Stomach (tissue), 9 donors: ENCODE measurements around the gene WNT4. TPM values are rescaled to one million over a fixed set of nuclear protein-coding genes. Genes with fewer than 3 reads are reported as not detected.

Experiments
- DNase-seq, 2 donors: peaks; one replicate each; pipeline versions ENCODE4 v3.0.0 to v3.0.0-alpha.2; 2013 to 2019
- H3K27ac ChIP-seq, 5 donors: fragments of 200-600 bp in 4 of 5; sonication (generic) in 4 of 5; one replicate each; pipeline ENCODE4 v1.5.1; 2013 to 2019; ENCODE audit warnings: mild to moderate bottlenecking in 1 of 5, moderate library complexity in 1 of 5
- H3K27me3 ChIP-seq, 3 donors: fragments of 200-600 bp; sonication (generic); one replicate each; pipeline ENCODE4 v1.5.1; 2017 to 2019; ENCODE audit warnings: mixed run types in 1 of 3
- H3K36me3 ChIP-seq, 4 donors: fragments of 200-600 bp; sonication (generic); 1 replicate in 3 of 4; 2 replicates in 1 of 4; pipeline ENCODE4 v1.5.1; 2016 to 2019
- H3K4me1 ChIP-seq, 4 donors: fragments of 200-600 bp; sonication (generic); one replicate each; pipeline ENCODE4 v1.5.1; 2016 to 2019
- H3K4me3 ChIP-seq, 4 donors: fragments of 200-600 bp; sonication (generic) in 3 of 4; one replicate each; pipeline ENCODE4 v1.5.1; 2016 to 2019; ENCODE audit warnings: mild to moderate bottlenecking in 1 of 4
- H3K9me3 ChIP-seq, 4 donors: fragments of 200-600 bp; sonication (generic); one replicate each; pipeline ENCODE4 v1.5.1; 2016 to 2019
- CTCF ChIP-seq, 7 experiments: fragments of 450-650 bp in 4 of 7; fragments of 200-600 bp in 3 of 7; sonication (generic) in 3 of 7; IDR thresholded peaks; one replicate each; pipeline ENCODE4 v1.5.1; 2016 to 2019; ENCODE audit warnings: antibody characterized with exemption in 7 of 7, control low read depth in 2 of 7, mild to moderate bottlenecking in 1 of 7
- EP300 ChIP-seq: sonication (generic); formaldehyde crosslinking; IDR thresholded peaks from one replicate; pipeline ENCODE4 v1.6.1; 2017; ENCODE audit warnings: antibody characterized with exemption
- POLR2A ChIP-seq, 4 donors: fragments of 450-650 bp; IDR thresholded peaks; one replicate each; pipeline ENCODE4 v1.6.1; 2016; ENCODE audit warnings: antibody characterized with exemption in 4 of 4, control low read depth in 2 of 4, mild to moderate bottlenecking in 1 of 4, moderate library complexity in 1 of 4
- POLR2AphosphoS5 ChIP-seq, 3 donors: sonication (generic); formaldehyde crosslinking; IDR thresholded peaks; one replicate each; pipeline ENCODE4 v1.6.1; 2016; ENCODE audit warnings: antibody characterized with exemption in 3 of 3
- WGBS, 5 donors: extraction: QIAGEN DNeasy Blood & Tissue Kit in 3 of 5; methylation state at CpG; one replicate each; pipeline versions ENCODE4 v1.1.5 to v1.1.7; 2013 to 2018; 5-methylcytosine and 5-hydroxymethylcytosine counted together
- intact Hi-C: fragments of 100-400 bp; cut with DNase I; formaldehyde crosslinking; loops from one replicate; pipeline ENCODE4 v1.15.1; 2023; ENCODE audit warnings: low total_unique reads
- polyA plus RNA-seq, 3 donors: library from polyadenylated mRNA; stranded (reverse); fragments of 200-250 nt; gene quantifications; one replicate each; pipeline ENCODE4 v1.2.3, GENCODE V29; 2013
- total RNA-seq, 5 donors: library from RNA; depleted of rRNA; stranded (reverse); fragments of >200 nt; gene quantifications; one replicate each; pipeline versions ENCODE4 v1.1.0 to v1.2.3, GENCODE V29; 2014 to 2016
- donor health status: healthy with polysubstance abuse.
- donor health status: Bipolar disorder and iron deficiency.
- donor health status: healthy.

Gene WNT4
- total and polyA plus RNA-seq, 8 donors = 0.58 to 10.0 (median 4.5) TPM

- intact Hi-C loops = no loop called here
- no peak for DNase-seq
- no peak overlapping the region for H3K4me3 ChIP-seq
- H3K9me3 ChIP-seq = no peaks in the 10 kb centered on the region
- H3K36me3 ChIP-seq = peaks cover 0 to 30% (median 22%) of the 10 kb centered on the region in 4 donors
- no peaks in the 10 kb centered on the region for H3K4me1 ChIP-seq
- no peaks in the 10 kb centered on the region for H3K27me3 ChIP-seq
- H3K27ac ChIP-seq = no peak overlapping the region
- 68 to 83% (median 75%) methylated on average over 8 to 9 of the region's 9 CpGs for WGBS, 5 donors
- no peak for TF ChIP-seq CTCF (IDR thresholded peaks at IDR 0.05)
- TF ChIP-seq EP300 = no peak
- no peak for TF ChIP-seq POLR2A (IDR thresholded peaks at IDR 0.05)
- no peak for TF ChIP-seq POLR2AphosphoS5 (IDR thresholded peaks at IDR 0.05)
Observed at GRCh38 chr1:22123901-22124404, 18.9 kb downstream of the WNT4 start.

DNA sequence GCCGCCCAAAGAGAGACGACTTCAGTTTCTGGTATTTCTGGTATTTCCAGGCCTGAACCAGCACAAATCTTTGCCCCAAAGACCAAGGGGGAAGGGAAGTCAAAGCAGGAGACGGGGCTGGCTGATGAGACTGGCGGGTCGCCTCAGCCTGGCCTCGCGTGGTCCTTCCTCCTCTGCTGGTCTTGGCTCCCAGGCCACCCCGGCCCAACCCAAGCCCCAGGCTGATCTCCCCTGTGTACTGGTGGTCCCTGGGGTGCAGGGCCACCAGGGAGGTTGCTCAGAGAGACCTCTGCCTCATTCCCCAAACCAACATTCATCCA is 19.9 kb downstream of the WNT4 start:
- no peaks in the 10 kb centered on the region for H3K27me3 ChIP-seq
- no peaks in the 10 kb centered on the region for H3K9me3 ChIP-seq
- peaks cover 0 to 7% (median 4%) of the 10 kb centered on the region in 4 donors for H3K4me1 ChIP-seq
- no peak for DNase-seq
- WGBS, 5 donors = 72 to 92% (median 83%) methylated on average over 3 to 8 of the region's 8 CpGs
- H3K36me3 ChIP-seq = peaks cover 0 to 38% (median 29%) of the 10 kb centered on the region in 4 donors
- H3K27ac ChIP-seq = no peak overlapping the region
- intact Hi-C loops = no loop called here
- no peak for TF ChIP-seq CTCF (IDR thresholded peaks at IDR 0.05)
- no peak for TF ChIP-seq POLR2A (IDR thresholded peaks at IDR 0.05)
- no peak for TF ChIP-seq EP300
- no peak for TF ChIP-seq POLR2AphosphoS5 (IDR thresholded peaks at IDR 0.05)
- no peak overlapping the region for H3K4me3 ChIP-seq

DNA sequence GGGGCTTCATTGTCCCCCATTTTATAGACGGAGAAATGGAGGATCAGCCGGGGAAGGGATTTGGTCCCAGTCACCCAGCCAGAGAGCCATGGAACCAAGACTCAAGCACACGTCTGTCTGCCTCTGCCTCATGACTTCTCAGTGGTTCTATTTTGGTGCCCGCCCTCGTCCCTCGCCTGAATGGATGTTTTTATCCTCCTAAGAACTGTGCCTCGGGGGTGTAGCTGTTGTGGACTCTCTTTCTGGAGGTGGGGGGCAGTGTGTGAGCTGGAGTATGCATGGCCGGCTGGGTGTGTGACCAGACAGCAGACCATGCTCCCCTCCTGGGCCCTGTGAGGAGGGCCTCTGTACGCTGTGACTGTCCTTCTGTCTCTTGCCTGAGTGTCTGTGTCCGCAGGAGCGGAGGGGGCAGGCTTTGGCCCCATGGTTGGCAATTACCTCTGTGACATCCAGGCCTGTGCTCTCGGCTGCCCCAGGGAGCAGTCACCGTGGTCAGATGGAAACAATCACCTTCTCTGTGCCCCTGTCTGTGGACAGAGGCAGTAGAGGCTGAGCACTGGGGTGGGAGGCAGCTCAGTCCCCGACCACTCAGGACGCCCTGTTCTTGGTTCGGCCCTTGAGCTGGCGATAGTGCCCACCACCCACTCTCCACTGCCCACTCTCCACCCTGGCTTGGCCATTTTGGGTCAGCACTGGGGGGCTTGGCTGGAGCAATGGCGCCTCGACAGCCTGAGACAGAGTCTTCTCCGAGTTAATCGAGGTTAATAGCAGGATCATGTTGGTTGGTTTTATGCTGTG is 20.4 kb downstream of the WNT4 start:
- Histone ChIP-seq H3K27me3 (no peaks in the 10 kb centered on the region), H3K36me3 (peaks cover 0 to 38% (median 34%) of the 10 kb centered on the region in 4 donors), H3K9me3 (no peaks in the 10 kb centered on the region), H3K4me1 (peaks cover 4 to 12% (median 9%) of the 10 kb centered on the region in 4 donors), H3K27ac (peak overlapping the region in 1 of 5 donors; percentile 18), H3K4me3 (no peak overlapping the region)
- no peak for TF ChIP-seq POLR2A (IDR thresholded peaks at IDR 0.05)
- TF ChIP-seq CTCF (IDR thresholded peaks at IDR 0.05) = no peak
- no peak for TF ChIP-seq EP300
- TF ChIP-seq POLR2AphosphoS5 (IDR thresholded peaks at IDR 0.05) = no peak
- no peak for DNase-seq
- WGBS, 5 donors = 81 to 86% (median 85%) methylated on average over 16 to 21 of the region's 21 CpGs
- intact Hi-C loops = no loop called here

DNA sequence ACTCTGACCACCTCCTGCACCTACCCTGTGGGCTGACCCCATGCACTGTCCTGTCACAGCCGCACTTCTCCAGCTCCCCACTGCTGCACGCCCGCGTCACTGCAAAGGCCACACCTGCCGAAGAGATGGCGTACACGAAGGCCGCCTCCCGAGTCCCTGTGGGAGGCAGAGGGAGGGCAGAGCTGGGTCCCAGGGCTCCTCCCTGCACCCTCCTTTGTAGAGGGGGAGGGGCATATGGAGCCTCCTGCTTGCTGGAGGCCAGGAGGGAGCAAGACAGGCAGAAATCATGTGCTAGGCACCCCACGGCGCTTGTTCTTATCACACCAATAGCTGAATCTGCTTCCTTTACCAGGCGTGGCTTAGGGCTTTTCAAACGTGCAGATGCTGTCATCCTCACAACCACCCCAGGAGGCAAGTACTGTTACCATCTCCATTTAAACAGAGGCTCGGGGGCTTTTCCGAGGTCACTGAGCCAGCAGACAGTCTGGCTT is 21.4 kb downstream of the WNT4 start:
- 50 to 59% (median 53%) methylated on average over 12 to 15 of the region's 15 CpGs for WGBS, 5 donors
- TF ChIP-seq EP300 = no peak
- Histone ChIP-seq H3K36me3 (peaks cover 0 to 38% (median 34%) of the 10 kb centered on the region in 4 donors), H3K27ac (peak overlapping the region in 1 of 5 donors; percentile 18), H3K27me3 (no peaks in the 10 kb centered on the region), H3K4me3 (no peak overlapping the region), H3K4me1 (peaks cover 6 to 22% (median 18%) of the 10 kb centered on the region in 4 donors), H3K9me3 (no peaks in the 10 kb centered on the region)
- intact Hi-C loops = no loop called here
- DNase-seq = peak in 1 of 2 donors; percentile 61

DNA sequence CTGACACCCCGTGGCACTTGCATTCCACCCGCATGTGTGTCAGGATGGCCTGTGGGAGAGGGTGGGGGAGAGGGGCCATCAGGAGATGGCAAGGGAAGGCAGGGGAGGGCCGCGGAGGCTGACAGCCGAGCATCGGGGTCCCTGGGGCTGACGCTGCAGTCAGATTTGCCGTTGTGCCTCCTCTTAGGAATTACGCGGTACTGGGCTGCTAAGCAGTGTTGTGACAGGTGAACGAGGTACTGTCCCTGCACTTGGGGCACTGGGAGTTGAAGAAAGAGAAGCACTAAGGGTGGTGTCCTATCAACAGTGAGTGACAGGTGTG is 22.5 kb downstream of the WNT4 start:
- TF ChIP-seq POLR2AphosphoS5 (IDR thresholded peaks at IDR 0.05) (no peak), EP300 (no peak), CTCF (IDR thresholded peaks at IDR 0.05) (no peak)
- Histone ChIP-seq H3K9me3 (no peaks in the 10 kb centered on the region), H3K4me3 (no peak overlapping the region), H3K27me3 (no peaks in the 10 kb centered on the region), H3K27ac (no peak overlapping the region), H3K36me3 (peaks cover 0 to 40% (median 34%) of the 10 kb centered on the region in 4 donors), H3K4me1 (peaks cover 6 to 33% (median 24%) of the 10 kb centered on the region in 4 donors)
- DNase-seq = no peak
- intact Hi-C loops = no loop called here
- 76 to 87% (median 82%) methylated on average over 11 of the region's 11 CpGs for WGBS, 5 donors
